GM19023 (cell line): ENCODE results near the gene CACNA1C.

Source experiments
- ATAC-seq: cut with Tn5 transposase; IDR thresholded peaks from one replicate; pipeline ENCODE4 v1.9.1; 2021; ENCODE audit warnings: mild to moderate bottlenecking, moderate library complexity; ENCODE audit not compliant: unreplicated experiment

The CACNA1C gene

DNA sequence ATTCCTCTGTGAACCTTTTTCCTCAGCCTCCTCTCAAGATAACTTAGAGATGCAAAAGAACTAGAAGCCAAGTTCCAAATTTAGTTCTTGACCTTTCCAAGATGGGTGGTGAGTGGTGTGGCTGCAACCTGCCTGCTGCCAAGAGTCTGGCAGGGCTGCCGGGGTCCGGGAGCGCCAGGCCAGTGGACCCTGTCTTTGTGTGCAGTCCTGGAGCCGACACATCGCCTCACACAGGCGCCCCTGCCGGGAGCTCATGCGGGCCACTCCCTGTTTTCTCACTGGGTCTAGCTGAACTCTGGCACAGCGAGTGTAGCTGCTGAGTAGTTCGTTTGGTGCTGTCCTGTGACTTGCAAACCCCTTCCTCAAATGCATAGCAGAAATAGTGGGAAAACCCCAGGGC, 84.9 kb downstream of the CACNA1C start:
- no peak for ATAC-seq

DNA sequence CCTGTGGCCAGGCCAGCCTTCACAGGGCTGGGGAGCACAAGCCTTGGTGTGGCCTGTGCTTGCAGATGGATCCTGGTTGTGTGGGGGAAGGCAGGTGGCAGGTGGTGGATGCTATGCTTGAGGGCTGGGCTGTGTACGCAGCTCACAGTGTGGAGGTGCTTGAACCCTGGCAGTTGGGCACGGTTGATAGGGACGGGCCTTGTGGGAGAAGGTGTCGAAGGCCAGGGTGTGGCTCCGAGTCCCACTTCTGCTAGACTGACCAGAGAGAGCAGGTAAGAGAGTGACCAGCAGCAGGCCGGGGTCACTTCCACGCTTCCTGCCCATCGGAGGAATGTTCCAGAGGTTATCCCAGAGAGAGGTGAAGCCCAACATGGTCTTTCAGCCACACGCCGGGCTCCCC, 85.5 kb downstream of the CACNA1C start:
- ATAC-seq = no peak

DNA sequence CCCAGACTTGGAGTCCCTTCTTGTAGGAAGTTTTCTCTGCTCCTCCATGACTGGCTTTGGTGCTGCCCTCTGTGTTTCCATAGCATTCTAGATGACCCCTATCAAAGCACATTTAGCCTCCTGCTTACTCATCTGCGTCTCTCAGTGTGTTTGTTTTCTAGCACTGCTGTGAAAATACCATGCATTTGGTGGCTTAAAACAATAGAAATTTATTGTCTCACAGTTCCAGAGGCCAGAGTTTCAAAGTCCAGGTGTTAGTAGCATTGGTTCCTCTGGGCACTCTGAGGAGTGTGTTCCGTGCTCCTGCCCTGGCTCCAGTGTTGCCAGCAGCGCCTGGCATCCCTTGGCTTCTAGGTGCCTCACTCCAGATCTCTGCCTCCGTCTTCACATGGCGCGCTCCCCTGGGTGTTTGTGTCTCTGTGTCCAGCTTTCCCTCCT, 86.1 kb downstream of the CACNA1C start:
- no peak for ATAC-seq

DNA sequence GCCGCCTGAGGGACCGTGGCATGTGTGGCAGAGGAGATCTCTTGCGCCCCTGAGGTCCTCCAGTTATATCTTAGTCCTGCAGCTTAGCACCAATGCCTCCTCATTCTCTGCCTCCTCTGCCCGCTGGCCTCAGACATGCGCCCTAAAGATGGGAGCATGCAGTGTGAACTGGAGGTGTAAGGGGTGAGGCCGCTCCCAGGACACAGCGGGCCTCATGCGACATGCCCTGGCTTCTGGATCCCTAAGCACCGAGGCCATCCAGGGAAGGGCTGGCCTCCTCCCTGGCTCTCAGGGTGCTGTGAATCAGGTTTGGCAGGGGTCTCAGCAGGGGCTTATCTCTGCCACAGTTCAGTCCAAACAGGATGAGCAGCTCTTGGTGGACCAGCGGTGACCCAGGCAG, 86.9 kb downstream of the CACNA1C start:
- no peak for ATAC-seq

DNA sequence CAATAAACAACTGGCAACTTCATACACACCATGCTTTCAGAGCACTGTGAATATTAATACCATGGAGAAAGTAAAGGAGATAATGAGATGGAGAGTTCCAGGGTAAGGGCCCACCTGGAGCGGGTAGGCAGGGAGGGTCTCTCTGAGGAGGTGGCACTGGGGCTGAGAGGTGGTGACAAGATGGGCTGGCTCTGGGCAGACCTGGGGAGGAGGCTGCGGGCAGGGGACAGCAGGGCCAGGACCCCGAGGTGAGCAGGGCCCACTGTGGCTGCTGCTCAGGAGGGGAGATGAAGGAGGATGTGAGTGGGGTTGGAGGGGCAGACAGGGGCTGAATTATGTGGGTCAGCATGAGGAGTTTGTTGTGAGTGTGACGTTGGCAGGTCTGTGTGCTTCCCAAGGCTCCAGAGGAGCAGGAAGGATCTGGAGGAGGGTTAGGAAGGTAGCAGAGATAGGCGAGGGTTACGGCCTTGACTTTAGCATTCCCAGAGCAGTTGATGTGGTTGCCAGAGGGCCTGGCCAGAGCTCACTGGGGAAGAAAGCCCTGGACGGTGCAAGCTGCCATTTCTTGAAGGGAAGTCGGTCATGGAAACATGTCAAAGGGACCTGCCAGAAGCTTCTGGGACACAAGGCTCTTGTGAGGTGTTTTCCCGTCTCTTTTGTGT, 88.2 kb downstream of the CACNA1C start:
- no peak for ATAC-seq

DNA sequence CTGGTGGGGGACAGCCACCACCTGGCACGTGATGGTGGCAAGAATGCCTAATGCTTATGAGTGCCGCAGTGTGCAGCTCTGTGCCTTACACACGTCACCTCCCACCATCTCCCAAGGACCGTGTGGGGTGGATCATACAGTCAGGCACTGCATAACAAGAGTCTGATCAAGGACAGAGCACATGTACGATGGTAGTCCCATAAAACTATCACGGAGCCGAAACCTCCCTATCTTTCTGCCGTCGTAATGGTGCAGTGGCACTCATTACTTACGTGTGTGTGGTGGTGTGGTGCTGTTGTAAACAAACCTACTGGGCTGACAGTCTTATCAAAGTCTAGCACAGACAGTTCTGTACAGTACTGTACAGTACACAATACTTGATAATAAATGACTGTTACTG, 89.3 kb downstream of the CACNA1C start:
- no peak for ATAC-seq

DNA sequence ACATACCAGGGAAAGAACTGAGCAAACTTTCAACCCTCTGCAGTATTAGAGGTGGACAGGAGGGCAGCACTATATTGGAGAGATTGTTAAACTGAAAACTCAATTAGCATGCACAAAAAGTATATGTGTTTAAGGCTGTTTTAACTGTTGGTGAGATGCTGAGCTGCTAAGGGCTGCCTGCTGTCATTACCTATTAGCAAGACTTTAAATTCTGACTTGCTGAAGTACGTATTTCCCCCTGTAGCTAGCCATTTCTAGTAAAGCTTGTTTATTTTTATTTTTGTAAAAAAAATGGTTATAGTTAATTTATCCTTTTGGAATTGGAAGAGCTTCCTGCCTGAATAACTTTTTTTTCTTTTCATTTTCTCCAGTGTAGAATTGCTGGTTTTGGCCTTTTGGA, 92.2 kb downstream of the CACNA1C start:
- ATAC-seq = no peak

DNA sequence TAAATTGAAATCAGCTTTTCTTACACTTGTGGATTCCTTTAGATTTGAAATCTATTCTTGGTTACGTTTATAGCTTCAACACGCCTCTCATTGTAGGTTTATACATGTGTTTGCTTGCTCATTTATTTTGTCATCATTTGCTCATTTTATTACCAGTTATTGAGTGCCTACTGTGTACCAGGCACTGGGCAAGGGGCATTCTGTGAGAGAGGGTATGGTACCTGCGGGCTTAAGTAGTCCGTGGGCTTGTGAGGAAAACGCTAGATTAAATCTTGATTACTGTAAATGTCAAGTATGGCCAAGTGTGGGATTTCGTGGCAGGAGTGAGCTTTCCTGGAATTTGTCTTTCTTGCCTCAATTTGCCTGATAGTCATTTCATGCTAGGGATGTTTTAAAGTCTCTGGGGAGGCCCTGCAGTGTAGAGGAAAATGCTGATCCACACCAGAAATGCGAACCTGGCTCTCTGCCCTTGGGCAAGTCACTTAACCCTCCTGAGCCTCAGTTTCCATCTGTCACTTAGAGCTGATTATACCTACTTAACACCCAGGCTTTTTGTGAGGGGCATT, 92.7 kb downstream of the CACNA1C start:
- no peak for ATAC-seq

DNA sequence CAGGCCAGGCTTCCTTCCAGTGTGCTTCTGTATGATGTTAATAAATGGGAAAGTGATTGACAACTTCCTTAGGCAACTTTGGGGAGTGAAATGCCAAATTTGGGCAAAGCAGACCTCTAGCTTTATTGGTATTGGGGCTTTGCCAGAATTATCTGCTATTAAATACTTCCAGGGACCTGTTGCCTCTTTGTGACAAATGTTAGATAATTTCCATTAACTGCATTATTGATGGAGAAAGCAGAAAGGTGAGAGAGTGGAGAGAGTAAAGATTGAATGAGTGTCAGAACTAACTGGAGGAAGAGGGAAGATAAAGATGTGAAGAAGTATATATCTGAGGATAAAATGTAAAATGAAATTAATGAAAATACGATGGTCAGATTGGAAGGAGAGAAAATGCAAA, 94.5 kb downstream of the CACNA1C start:
- ATAC-seq = no peak

DNA sequence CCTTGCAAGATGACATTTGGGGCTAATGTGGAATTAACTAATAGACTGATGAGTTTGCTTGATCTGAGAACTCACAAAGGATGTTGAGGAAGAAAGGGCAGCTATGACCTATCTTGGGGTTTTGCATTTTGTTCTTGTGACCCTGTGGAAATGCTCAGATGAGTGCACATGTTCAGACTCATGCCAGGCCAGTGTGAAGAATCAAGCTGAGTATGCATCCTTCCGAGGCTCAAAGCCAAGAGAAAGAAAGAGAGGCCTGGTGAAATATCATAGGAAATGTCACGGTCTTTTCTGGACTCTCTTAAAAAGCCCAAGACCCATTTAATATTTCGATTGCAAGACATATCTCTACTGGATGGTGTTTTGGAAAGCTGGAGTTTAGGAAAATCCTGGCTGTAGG, 96.3 kb downstream of the CACNA1C start:
- no peak for ATAC-seq

DNA sequence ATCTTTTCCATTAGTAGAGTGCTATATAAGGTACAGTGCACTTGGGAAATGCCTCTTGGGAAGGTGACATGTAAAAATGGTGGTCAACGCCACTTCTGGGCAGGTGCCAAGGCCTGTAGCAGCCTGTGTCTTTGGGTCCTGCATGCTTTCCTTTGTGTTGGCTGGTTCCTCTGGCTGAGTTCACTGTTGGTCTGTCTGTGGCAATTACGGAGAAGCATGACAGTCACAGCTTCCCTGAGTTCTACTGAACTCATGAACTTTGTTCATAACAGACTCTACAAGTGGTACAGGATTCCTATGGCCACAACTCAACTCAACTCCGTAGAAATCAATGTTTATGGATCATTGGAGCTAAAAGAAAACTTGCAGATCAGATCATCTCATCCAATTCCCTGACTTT, 98.0 kb downstream of the CACNA1C start:
- no peak for ATAC-seq

DNA sequence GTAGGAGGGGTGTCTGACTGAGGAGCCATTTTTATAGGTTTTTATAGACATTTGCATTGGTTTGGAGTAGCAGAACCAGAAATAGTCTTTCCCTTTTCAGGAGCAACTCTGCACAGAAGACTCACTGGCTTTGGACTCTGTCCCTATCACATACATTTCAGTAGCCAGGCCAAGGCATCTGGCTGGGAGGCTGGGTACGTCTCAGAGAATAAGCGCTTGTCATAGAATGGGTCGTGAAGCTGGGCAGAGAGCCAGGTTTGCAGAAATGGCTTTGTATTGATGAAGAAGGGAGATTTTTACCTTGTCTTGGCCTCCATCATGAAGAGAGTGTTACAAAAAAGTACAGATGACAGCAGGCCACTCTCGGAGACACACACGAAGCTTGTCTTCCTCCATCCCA, 98.6 kb downstream of the CACNA1C start:
- no peak for ATAC-seq

DNA sequence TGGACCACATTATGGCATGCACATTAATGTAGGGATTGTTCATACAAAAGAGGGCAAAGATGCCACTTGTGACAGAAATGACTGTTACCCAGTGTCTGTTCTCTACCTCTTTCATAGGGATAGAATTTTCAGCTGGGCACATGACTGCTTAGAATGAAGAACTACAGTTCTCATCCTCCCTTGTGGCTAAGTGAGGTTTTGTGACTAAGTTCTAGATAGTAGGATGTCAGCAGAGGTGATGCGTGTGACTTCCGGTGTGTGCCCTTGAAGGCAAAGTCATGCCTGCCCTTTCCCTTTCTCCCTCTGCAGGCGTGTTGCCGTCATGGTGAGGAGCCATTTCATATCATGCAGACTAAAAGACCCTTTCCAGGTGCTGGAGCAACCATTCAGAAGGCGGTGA, 99.3 kb downstream of the CACNA1C start:
- ATAC-seq = no peak

DNA sequence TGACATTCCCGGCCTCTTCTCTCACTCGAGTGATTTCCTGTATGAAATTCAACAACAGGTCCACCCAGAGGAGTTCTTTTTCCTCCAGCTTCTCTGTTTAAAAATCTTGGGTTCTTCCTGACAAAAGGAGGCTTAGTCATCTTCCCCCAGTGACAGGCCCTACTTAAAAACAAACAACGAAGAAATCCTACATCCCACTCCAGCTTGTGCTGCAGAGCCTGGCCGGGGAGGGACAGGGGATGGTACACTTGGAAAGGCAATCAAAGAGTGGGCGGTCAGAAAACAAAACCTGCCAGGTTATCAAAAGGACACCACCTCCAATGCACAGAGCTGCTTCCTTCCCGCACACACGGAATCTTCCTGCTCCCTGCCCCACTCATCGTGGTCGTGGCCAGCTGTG, 101.3 kb downstream of the CACNA1C start:
- ATAC-seq = no peak

DNA sequence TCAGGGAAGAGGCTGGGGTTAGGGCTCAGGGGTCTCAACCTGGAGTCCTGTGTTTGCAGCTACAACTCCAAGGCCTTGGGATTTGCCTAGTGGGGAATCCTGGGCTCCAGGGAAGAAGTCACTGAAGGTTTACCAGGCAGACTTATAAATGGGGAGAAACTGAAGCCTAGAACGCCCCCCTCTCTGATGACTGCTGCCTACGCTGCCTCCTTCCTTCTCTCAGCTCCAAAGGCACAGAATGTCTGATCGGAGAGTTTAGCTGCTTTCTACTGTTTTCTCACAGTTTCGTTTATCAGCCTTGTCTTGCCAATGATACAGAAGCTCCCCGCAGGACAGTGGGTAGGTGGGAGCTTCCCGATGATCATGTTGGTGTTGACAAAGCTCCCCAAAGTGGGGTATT, 101.7 kb downstream of the CACNA1C start:
- ATAC-seq = no peak

DNA sequence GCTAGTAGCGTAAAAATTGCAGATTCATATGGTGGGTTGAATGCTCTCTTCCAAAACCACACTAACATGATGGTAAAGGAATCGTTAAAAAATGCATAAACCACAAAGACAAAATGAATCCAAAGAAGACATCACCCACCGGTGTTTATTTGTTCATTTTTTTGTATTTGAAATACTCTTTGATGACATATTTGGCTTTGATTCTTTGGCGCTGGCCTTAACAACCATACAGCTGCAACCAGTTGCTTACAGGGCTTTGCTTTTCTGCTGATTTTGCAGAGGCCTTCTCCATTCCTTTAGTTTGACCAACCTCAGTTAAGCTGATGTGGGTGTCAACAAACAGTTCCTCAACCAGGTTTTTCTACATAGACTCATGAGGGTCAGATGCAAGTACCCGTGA, 103.5 kb downstream of the CACNA1C start:
- ATAC-seq = no peak

DNA sequence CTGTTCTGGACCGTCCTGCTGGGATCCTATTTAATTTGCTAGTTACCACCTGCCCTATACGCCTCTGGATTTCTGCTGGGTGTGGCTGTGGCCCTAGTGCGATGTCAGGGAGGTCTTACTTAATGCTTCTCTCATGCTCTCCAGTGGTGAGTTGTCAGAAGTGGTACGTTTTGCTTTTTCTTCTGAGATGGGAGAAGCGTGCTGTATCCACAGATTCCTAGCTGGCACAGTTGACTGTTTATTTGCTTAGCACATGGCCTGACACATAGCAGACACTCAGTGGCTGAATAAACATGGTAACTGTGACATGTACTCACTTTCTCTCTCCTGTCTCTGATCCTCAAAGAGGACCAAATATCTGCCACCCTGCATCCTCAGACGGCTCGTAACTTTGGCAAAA, 107.3 kb downstream of the CACNA1C start:
- ATAC-seq = no peak

DNA sequence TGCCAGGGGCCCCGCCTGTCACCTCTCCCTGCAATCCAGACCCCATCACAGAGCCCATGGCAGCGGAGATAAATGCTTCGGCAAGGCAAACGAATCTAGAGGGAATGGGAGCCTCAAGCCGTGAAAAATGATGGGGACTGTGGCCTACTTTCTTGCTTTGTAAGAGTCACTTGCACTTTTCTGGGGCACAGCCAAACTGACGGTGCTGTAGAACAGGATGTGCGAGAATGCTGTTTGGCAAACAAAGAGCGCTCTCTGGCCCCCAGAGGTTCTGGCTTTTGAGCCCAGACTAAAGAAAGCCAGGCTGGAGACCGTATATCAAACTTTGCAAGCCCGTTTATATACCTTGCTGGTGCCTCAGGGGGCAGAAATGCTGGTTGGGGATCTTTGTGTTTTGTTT, 108.7 kb downstream of the CACNA1C start:
- ATAC-seq = no peak

DNA sequence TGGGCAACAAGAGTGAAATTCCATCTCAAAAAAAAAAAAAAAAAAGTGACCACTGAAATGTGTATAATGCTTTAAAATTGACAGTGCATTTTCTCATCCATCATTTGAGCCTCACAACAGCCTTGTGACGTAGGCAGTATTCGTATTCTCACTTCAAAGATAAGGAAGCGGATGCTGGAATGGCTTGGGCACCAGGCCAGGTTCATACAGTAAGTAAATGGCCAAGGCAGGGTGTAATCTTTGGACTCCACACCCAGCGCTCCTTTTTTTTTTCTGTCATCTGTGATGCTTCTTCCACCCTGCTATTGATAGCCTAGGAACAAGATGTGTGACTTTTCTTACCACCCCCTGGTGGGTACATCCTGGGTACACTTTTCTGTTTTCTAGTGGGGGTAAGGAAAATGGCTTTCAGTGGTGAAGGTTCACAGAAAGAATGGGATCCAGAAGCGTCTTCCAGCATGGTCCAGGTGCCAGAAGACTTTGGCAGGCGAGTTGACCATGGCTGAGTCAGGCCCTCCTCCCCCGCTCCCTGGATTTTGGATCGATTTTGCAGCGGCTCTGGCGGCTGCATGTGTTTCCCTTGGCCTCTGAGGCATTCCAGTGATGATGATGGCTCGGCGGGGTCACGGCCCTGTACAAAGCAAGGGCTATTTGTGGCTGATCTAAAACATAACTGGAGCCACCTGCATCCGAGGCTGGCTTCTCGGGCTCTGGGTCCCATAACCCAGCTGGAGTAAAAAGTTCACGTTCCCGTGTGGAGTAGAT, 110.6 kb downstream of the CACNA1C start:
- ATAC-seq = no peak

DNA sequence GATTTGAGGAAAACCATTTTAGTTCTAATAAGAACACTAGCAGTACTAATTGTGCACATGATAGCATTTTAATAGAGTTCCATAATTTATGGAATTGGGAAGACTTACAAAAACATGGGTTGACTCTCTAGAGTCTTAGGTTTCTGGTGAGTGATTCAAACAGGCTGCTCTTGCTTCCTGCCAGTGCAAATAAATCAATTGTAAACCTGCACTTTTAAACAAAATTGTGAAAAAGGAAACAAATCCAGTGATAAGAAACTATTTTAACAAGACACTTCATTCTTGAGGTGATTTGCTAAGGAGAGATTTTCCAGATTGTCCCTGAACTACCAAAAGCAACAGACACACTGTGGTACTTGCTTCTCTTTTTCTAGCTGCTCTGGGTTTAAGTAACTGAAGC, 112.2 kb downstream of the CACNA1C start:
- ATAC-seq = no peak

DNA sequence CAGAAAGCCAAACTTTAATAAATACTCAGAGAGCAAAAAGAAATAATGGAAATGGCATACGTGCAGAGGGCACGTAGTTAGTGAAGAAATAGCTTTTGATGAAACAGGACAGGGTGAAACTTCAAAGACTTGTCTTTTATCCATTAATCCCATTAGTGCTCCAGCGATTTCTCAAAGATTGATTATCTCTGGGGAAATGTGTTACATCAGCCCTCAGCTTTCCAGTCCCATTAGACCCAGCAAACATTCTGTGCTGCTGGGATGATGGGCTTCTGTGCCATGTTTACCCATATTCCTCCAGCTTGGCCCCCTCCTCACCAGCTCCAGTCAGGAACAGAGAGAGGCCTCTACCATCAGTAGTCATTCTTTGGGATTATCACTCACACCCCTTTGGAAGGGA, 113.1 kb downstream of the CACNA1C start:
- no peak for ATAC-seq

DNA sequence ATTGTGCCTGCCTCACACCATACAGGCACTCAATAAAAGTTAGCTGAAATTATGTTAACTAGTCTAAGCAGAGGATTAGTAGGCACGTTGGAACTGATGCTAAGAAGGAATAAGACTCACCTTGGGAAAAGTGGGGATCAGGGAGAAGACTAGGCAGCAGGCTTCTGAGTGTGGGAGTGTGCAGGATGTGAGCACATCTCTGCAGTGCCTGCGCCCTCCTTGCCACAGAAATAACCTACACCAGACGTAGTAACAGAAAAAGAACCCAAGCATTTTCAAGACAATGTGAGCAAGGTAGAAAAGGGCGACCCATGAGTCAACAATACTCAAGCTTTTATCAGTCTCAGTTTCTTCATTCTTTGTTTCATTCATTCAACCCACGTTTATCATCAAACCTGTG, 113.9 kb downstream of the CACNA1C start:
- no peak for ATAC-seq
